ENCODE data around the gene DLD.

DLD gene

GRCh38 chr7:107874605-107875446, 16.2 kb upstream of the DLD start:
- Histone ChIP-seq H2AFZ (ENCODE audit: low read depth, low read length) (no peak overlapping the region), H3K36me3 (ENCODE audit: insufficient read depth, low read length) (no peaks in the 10 kb centered on the region), H4K20me1 (ENCODE audit: insufficient read depth, low read length) (no peaks in the 10 kb centered on the region), H3K9me3 (ENCODE audit: insufficient read depth, low read length, severe bottlenecking) (no peaks in the 10 kb centered on the region), H3K4me2 (ENCODE audit: insufficient read depth, low read length) (no peak overlapping the region), H3K27ac (ENCODE audit: low read length) (no peak overlapping the region), H3K4me1 (ENCODE audit: insufficient read depth, low read length) (peaks cover 11% of the 10 kb centered on the region; the same call in 1 of the 2 replicates), H3K27me3 (ENCODE audit: insufficient read depth, low read length, poor library complexity) (peaks cover 4% of the 10 kb centered on the region), H3K9ac (ENCODE audit: low read depth, low read length) (no peak overlapping the region), H3K4me3 (ENCODE audit: low read depth in 1 of 2, low read length in 2 of 2) (no peak overlapping the region), H3K79me2 (ENCODE audit: insufficient read depth, low read length) (no peaks in the 10 kb centered on the region)
- TF ChIP-seq, protein P1, sequence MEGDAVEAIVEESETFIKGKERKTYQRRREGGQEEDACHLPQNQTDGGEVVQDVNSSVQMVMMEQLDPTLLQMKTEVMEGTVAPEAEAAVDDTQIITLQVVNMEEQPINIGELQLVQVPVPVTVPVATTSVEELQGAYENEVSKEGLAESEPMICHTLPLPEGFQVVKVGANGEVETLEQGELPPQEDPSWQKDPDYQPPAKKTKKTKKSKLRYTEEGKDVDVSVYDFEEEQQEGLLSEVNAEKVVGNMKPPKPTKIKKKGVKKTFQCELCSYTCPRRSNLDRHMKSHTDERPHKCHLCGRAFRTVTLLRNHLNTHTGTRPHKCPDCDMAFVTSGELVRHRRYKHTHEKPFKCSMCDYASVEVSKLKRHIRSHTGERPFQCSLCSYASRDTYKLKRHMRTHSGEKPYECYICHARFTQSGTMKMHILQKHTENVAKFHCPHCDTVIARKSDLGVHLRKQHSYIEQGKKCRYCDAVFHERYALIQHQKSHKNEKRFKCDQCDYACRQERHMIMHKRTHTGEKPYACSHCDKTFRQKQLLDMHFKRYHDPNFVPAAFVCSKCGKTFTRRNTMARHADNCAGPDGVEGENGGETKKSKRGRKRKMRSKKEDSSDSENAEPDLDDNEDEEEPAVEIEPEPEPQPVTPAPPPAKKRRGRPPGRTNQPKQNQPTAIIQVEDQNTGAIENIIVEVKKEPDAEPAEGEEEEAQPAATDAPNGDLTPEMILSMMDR (IDR thresholded peaks at IDR 0.05; ENCODE audit: borderline replicate concordance, extremely low read depth, low read length, poor library complexity, severe bottlenecking) = peak; percentile 80
- TF ChIP-seq EZH2 (IDR thresholded peaks at IDR 0.05; ENCODE audit: borderline replicate concordance, low read depth, low read length, severe bottlenecking) = no peak
- ATAC-seq (ENCODE audit: insufficient read depth, low read depth) = peak; percentile 85
- peak; percentile 51 for DNase-seq

DNA sequence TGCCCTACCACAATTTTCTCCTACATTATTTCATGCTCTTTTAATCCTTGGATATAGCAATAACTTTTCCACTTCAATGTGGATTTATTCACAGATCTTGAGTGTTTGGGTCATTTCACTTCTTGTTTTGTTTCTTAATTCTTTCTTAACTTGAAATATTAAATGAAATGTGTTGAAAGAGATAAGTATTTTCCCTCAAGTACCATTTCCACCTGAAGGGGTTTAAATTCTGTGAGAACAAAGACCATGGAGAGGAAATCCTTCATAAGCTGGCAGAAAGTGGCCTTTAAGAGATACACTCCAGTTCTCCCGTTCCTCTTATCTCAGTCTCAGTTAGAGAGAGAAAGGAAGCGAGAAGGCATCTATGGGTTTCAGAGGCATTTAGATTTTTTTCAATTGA, 14.1 kb upstream of the DLD start:
- Histone ChIP-seq H3K4me3 (ENCODE audit: low read depth in 1 of 2, low read length in 2 of 2) (no peak overlapping the region), H3K4me2 (ENCODE audit: insufficient read depth, low read length) (no peak overlapping the region), H3K4me1 (ENCODE audit: insufficient read depth, low read length) (peaks cover 11% of the 10 kb centered on the region; the same call in 1 of the 2 replicates), H2AFZ (ENCODE audit: low read depth, low read length) (no peak overlapping the region), H3K9me3 (ENCODE audit: insufficient read depth, low read length, severe bottlenecking) (no peaks in the 10 kb centered on the region), H3K36me3 (ENCODE audit: insufficient read depth, low read length) (no peaks in the 10 kb centered on the region), H3K9ac (ENCODE audit: low read depth, low read length) (no peak overlapping the region), H3K27ac (ENCODE audit: low read length) (no peak overlapping the region), H3K79me2 (ENCODE audit: insufficient read depth, low read length) (no peaks in the 10 kb centered on the region), H3K27me3 (ENCODE audit: insufficient read depth, low read length, poor library complexity) (peaks cover 4% of the 10 kb centered on the region), H4K20me1 (ENCODE audit: insufficient read depth, low read length) (no peaks in the 10 kb centered on the region)
- ATAC-seq (ENCODE audit: insufficient read depth, low read depth) = no peak
- no peak for DNase-seq
- no peak for TF ChIP-seq EZH2 (IDR thresholded peaks at IDR 0.05; ENCODE audit: borderline replicate concordance, low read depth, low read length, severe bottlenecking)
- TF ChIP-seq, protein P1 (IDR thresholded peaks at IDR 0.05; ENCODE audit: borderline replicate concordance, extremely low read depth, low read length, poor library complexity, severe bottlenecking) = no peak

- H3K4me1 ChIP-seq (ENCODE audit: insufficient read depth, low read length) = peaks cover 11% of the 10 kb centered on the region; the same call in 1 of the 2 replicates
- DNase-seq (no peak), ATAC-seq (ENCODE audit: insufficient read depth, low read depth) (no peak)
- no peak overlapping the region for H3K4me2 ChIP-seq (ENCODE audit: insufficient read depth, low read length)
- H3K4me3 ChIP-seq (ENCODE audit: low read depth in 1 of 2, low read length in 2 of 2) = no peak overlapping the region
- no peaks in the 10 kb centered on the region for H3K9me3 ChIP-seq (ENCODE audit: insufficient read depth, low read length, severe bottlenecking)
- no peaks in the 10 kb centered on the region for H4K20me1 ChIP-seq (ENCODE audit: insufficient read depth, low read length)
- no peak overlapping the region for H3K9ac ChIP-seq (ENCODE audit: low read depth, low read length)
- H3K27ac ChIP-seq (ENCODE audit: low read length) = no peak overlapping the region
- H3K79me2 ChIP-seq (ENCODE audit: insufficient read depth, low read length) = no peaks in the 10 kb centered on the region
- TF ChIP-seq EZH2 (IDR thresholded peaks at IDR 0.05; ENCODE audit: borderline replicate concordance, low read depth, low read length, severe bottlenecking) = no peak
- TF ChIP-seq, protein P1 (IDR thresholded peaks at IDR 0.05; ENCODE audit: borderline replicate concordance, extremely low read depth, low read length, poor library complexity, severe bottlenecking) = no peak
- H3K27me3 ChIP-seq (ENCODE audit: insufficient read depth, low read length, poor library complexity) = peaks cover 4% of the 10 kb centered on the region
- H2AFZ ChIP-seq (ENCODE audit: low read depth, low read length) = no peak overlapping the region
- H3K36me3 ChIP-seq (ENCODE audit: insufficient read depth, low read length) = no peaks in the 10 kb centered on the region
Measured at GRCh38 chr7:107877731-107878382, 13.1 kb upstream of the DLD start.

All from DND-41 (cell line).